Skeletal muscle tissue (tissue), 4 donors: ENCODE data around the gene SAMD3. TPM values are rescaled to one million over a fixed set of nuclear protein-coding genes. Genes with fewer than 3 reads are reported as not detected.
"Not testable (repeated sequence)": the region's sequence is repeated elsewhere in the genome, so short reads cannot be mapped to it uniquely, and the experiment has no call there.

Experiments used
- H3K27ac ChIP-seq: one replicate; pipeline ENCODE4 v1.7.0; 2013; ENCODE audit warnings: mild to moderate bottlenecking, low read depth, low read length, inconsistent platforms
- H3K27me3 ChIP-seq, 3 donors: one replicate each; pipeline ENCODE4 v1.7.0; 2013; ENCODE audit warnings: low read length in 3 of 3; ENCODE audit not compliant: control insufficient read depth in 3 of 3, insufficient read depth in 3 of 3
- H3K36me3 ChIP-seq, 3 donors: one replicate each; pipeline ENCODE4 v1.7.0; 2013; ENCODE audit warnings: low read length in 3 of 3; ENCODE audit not compliant: control insufficient read depth in 3 of 3, insufficient read depth in 3 of 3
- H3K4me1 ChIP-seq, 3 donors: one replicate each; pipeline ENCODE4 v1.7.0; 2013; ENCODE audit warnings: low read length in 3 of 3, mild to moderate bottlenecking in 3 of 3; ENCODE audit not compliant: control insufficient read depth in 3 of 3, insufficient read depth in 3 of 3
- H3K4me3 ChIP-seq, 3 donors: one replicate each; pipeline ENCODE4 v1.7.0; 2013; ENCODE audit warnings: low read length in 3 of 3
- H3K9ac ChIP-seq, 3 donors: one replicate each; pipeline ENCODE4 v1.7.0; 2013; ENCODE audit warnings: low read length in 3 of 3, mild to moderate bottlenecking in 3 of 3, moderate library complexity in 2 of 3, low read depth in 1 of 3
- H3K9me3 ChIP-seq, 3 donors: one replicate each; pipeline ENCODE4 v1.7.0; 2013; ENCODE audit warnings: low read length in 3 of 3; ENCODE audit not compliant: control insufficient read depth in 3 of 3
- total RNA-seq: library from RNA; depleted of rRNA; stranded (reverse); fragments of >200 nt; gene quantifications from one replicate; pipeline ENCODE4 v1.2.3, GENCODE V29; 2014
- donor health status: Osteomylitis.

Gene SAMD3
- total RNA-seq, 1 donor from 2014 or later = 8.9 TPM

DNA sequence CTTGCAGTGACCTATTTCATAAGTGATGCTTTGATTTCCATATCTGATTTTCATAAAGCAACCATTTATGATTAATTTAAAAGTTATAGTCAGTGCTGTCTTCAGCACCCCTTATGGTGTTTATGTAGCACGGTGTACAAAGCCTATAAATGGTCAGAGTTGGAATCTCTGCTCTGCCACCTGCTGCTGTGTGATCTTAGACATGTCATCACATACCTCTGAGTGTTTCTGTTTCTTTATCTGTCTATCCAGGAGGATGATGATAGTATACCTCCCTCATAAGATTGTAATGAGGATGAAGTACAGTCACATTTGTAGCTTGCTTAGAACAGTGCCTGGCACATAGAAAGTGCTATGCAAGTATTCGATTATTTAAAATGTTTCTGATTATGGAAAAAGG, 100.5 kb downstream of the SAMD3 start:
- Histone ChIP-seq H3K27ac (no peak overlapping the region), H3K36me3 (no peaks in the 10 kb centered on the region), H3K9ac (no peak overlapping the region), H3K27me3 (no peaks in the 10 kb centered on the region), H3K9me3 (peaks cover 0 to 2% (median 0%) of the 10 kb centered on the region in 3 donors), H3K4me3 (no peak overlapping the region), H3K4me1 (no peaks in the 10 kb centered on the region)

GRCh38 chr6:130120731-130121130, 102.0 kb downstream of the SAMD3 start:
- H3K36me3 ChIP-seq = no peaks in the 10 kb centered on the region
- no peak overlapping the region for H3K9ac ChIP-seq
- no peaks in the 10 kb centered on the region for H3K4me1 ChIP-seq
- no peak overlapping the region for H3K4me3 ChIP-seq
- H3K27me3 ChIP-seq = no peaks in the 10 kb centered on the region
- peaks cover 0 to 2% (median 0%) of the 10 kb centered on the region in 3 donors for H3K9me3 ChIP-seq
- no peak overlapping the region for H3K27ac ChIP-seq

DNA sequence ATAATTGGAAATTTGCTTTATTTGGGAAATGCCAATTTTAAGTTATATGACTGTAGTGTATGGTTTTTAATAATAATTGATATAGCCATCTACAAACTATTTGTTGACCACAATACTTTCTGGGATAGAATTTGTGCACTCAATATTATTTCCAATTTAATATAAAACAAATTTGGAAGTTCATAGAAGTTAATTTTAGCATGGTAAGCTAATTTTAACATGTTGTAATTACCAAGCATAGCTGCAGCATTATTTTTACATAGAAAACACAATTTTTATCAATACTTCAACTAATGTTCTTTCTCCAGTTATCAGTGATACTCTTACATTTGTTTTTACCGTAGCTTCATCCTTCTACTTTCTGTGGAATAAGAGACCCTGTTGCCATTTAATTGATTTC, 103.5 kb downstream of the SAMD3 start:
- no peaks in the 10 kb centered on the region for H3K27me3 ChIP-seq
- H3K36me3 ChIP-seq = no peaks in the 10 kb centered on the region
- H3K9ac ChIP-seq = no peak overlapping the region
- no peak overlapping the region for H3K4me3 ChIP-seq
- H3K27ac ChIP-seq = no peak overlapping the region
- H3K4me1 ChIP-seq = no peaks in the 10 kb centered on the region
- peaks cover 0 to 2% (median 0%) of the 10 kb centered on the region in 3 donors for H3K9me3 ChIP-seq

DNA sequence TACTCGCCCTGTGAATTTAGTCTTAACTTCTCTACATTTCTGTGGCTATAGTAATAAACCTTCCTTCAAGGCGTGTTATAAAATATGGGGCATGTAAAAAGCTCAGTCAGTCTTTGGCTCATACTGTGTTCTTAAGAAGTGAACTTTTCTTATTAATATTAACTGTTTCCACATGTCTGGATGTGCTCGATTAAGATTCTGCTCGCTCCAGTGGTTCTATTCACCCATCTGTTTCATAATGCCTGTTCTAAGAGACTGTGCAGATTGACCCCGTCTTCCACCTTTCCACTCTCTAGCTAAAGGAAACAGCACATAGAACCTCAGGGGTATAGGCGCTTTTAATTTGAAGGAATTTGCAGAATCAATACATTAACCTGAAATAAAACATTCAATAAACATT, 104.5 kb downstream of the SAMD3 start:
- no peak overlapping the region for H3K9ac ChIP-seq
- H3K27me3 ChIP-seq = no peaks in the 10 kb centered on the region
- H3K4me3 ChIP-seq = no peak overlapping the region
- H3K36me3 ChIP-seq = no peaks in the 10 kb centered on the region
- H3K4me1 ChIP-seq = no peaks in the 10 kb centered on the region
- H3K9me3 ChIP-seq = peaks cover 0 to 2% (median 0%) of the 10 kb centered on the region in 3 donors
- H3K27ac ChIP-seq = no peak overlapping the region

DNA sequence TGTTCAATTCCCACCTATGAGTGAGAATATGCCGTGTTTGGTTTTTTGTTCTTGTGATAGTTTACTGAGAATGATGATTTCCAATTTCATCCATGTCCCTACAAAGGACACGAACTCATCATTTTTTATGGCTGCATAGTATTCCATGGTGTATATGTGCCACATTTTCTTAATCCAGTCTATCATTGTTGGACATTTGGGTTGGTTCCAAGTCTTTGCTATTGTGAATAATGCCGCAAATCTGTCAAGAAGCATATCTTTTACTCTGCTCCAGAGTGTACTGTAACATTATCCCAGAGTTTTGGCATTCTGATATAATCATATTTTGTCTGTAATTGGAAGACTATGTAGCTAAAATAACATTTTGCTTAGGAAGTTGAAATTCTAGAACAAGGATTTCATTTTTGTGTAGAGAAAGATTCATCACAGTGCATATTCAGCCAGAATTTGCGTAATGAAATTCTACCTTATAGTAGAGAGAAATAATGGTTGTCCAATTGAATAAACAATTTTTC, 105.5 kb downstream of the SAMD3 start:
- H3K4me3 ChIP-seq, H3K9ac ChIP-seq, H3K36me3 ChIP-seq, H3K4me1 ChIP-seq, H3K27ac ChIP-seq, H3K27me3 ChIP-seq, H3K9me3 ChIP-seq: not testable (repeated sequence)

- H3K36me3 ChIP-seq = no peaks in the 10 kb centered on the region
- H3K9ac ChIP-seq = no peak overlapping the region
- peaks cover 0 to 2% (median 0%) of the 10 kb centered on the region in 3 donors for H3K9me3 ChIP-seq
- no peaks in the 10 kb centered on the region for H3K27me3 ChIP-seq
- no peak overlapping the region for H3K4me3 ChIP-seq
- no peaks in the 10 kb centered on the region for H3K4me1 ChIP-seq
- H3K27ac ChIP-seq = no peak overlapping the region
Measured at GRCh38 chr6:130116273-130116672, 106.5 kb downstream of the SAMD3 start.

DNA sequence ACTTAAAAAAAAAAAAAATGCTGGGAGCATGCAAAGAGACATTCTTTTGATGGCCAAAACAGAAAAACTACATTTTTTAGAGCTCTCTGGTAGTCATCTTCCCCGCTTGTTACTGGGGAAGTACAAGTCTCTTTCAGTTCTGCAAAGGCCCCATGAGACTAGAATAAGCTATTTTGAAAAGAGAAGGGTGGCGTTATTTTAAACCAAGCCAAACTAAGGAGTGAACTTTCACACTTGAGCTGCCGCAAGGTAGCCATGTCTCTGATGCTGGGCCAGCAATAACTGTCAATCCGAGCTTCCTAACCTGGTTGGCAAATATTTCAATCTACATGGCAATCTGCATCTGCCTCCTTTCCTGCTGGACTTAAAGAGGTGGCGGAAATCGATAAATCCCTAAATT, 107.7 kb downstream of the SAMD3 start:
- H3K9me3 ChIP-seq = peaks cover 0 to 2% (median 0%) of the 10 kb centered on the region in 3 donors
- H3K27me3 ChIP-seq = no peaks in the 10 kb centered on the region
- no peaks in the 10 kb centered on the region for H3K36me3 ChIP-seq
- H3K4me3 ChIP-seq = no peak overlapping the region
- H3K4me1 ChIP-seq = no peaks in the 10 kb centered on the region
- H3K9ac ChIP-seq = no peak overlapping the region
- no peak overlapping the region for H3K27ac ChIP-seq

DNA sequence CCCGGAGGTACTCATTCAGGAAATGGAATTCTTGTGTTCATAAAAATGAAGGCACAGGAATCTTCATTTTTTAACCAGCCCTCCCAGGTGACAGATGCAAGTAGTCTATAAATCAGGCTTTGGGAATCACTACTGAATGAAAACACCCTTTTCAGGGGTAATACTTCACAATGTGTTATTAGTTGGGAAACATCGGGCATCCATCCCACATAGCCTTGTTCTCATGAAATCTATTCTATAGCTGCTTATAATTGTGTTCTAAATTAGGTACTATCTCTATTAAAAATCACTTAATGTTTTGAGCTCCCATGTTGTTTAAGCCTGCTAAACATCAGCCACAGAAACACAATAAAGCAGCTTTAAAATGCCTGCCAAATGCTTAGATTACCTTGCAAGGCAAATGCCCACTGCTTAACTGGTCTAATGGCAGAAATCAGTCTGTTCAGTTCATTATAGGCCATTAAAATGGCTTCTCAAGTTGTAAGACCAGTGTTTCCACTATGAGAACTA, 109.5 kb downstream of the SAMD3 start:
- no peak overlapping the region for H3K9ac ChIP-seq
- H3K27ac ChIP-seq = no peak overlapping the region

DNA sequence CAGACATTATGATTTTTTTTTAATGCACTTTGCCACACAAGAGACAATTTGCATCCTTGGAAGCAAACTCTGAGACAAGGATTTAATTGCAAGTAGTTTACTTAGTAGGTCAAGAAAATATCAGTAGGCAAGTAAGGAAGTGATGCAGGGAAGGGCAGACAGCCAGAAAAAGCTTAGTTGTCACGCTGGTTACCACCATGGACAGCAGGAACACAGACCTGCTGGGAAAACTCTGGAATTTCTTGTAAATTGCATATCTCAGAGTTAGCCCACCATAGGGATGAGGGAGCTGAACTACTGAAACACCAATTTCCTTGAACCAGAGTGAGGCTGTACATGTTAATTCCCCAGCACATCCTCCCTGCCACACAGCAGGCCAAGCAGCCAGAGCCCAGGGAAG, 111.7 kb downstream of the SAMD3 start:
- Histone ChIP-seq H3K9ac (no peak overlapping the region), H3K36me3 (no peaks in the 10 kb centered on the region), H3K27me3 (no peaks in the 10 kb centered on the region), H3K4me3 (no peak overlapping the region), H3K9me3 (no peaks in the 10 kb centered on the region), H3K4me1 (no peaks in the 10 kb centered on the region), H3K27ac (no peak overlapping the region)

More for the DNA sequence above, 109.5 kb downstream of the SAMD3 start:
- peaks cover 0 to 2% (median 0%) of the 10 kb centered on the region in 3 donors for H3K9me3 ChIP-seq
- H3K4me1 ChIP-seq = no peaks in the 10 kb centered on the region
- H3K36me3 ChIP-seq = no peaks in the 10 kb centered on the region
- H3K4me3 ChIP-seq = no peak overlapping the region
- H3K27me3 ChIP-seq = no peaks in the 10 kb centered on the region

GRCh38 chr6:130107710-130108109, 115.0 kb downstream of the SAMD3 start:
- Histone ChIP-seq H3K4me3 (no peak overlapping the region), H3K27ac (no peak overlapping the region), H3K9ac (no peak overlapping the region), H3K36me3 (peaks cover 0 to 4% (median 0%) of the 10 kb centered on the region in 3 donors), H3K4me1 (no peaks in the 10 kb centered on the region), H3K27me3 (no peaks in the 10 kb centered on the region), H3K9me3 (no peaks in the 10 kb centered on the region)
